WTC11 (cell line): ENCODE results near the gene TEX19. TPM values are rescaled to one million over a fixed set of nuclear protein-coding genes. Genes with fewer than 3 reads are reported as not detected.

Source experiments
- ATAC-seq: fragments of 200-7000 bp; cut with Tn5 transposase; 2 replicates; pipeline ENCODE4 v1.10.0; 2021; ENCODE audit warnings: mild to moderate bottlenecking, moderate library complexity
- CTCF ChIA-PET: fragments of 300-600 bp; sonication (Branson Sonifier 250); formaldehyde crosslinking; loops from one replicate; lab custom pipeline; 2021; ENCODE audit warnings: antibody characterized with exemption; lab: Charles Lee
- POLR2A ChIA-PET: fragments of 350-600 bp; sonication (Branson Sonifier 250); formaldehyde crosslinking; loops from one replicate; lab custom pipeline; 2021; ENCODE audit warnings: antibody characterized with exemption; lab: Charles Lee
- DNase-seq: peaks from one replicate; pipeline ENCODE4 v3.0.0; 2021; ENCODE audit warnings: low spot score
- H3K27ac Mint-ChIP-seq: 2 replicates; pipeline ENCODE4 v1.8.0; 2021; ENCODE audit warnings: mixed read lengths
- H3K27me3 Mint-ChIP-seq: 2 replicates; pipeline ENCODE4 v1.8.0; 2021; ENCODE audit warnings: low read depth, mild to moderate bottlenecking, moderate library complexity, mixed read lengths
- H3K36me3 Mint-ChIP-seq: 2 replicates; pipeline ENCODE4 v1.8.0; 2021; ENCODE audit warnings: mixed read lengths
- H3K4me1 Mint-ChIP-seq: 2 replicates; pipeline ENCODE4 v1.8.0; 2022; ENCODE audit warnings: mixed read lengths
- H3K4me3 Mint-ChIP-seq: 2 replicates; pipeline ENCODE4 v1.8.0; 2021; ENCODE audit warnings: mild to moderate bottlenecking, moderate library complexity, mixed read lengths
- H3K9me3 Mint-ChIP-seq: 2 replicates; pipeline ENCODE4 v1.8.0; 2021; ENCODE audit warnings: mixed read lengths
- CBFB ChIP-seq: sonication (generic); formaldehyde crosslinking; IDR thresholded peaks from 2 replicates; pipeline ENCODE4 v1.8.1; 2022; ENCODE audit warnings: mild to moderate bottlenecking, low read depth, missing genetic modification reagents
- EMX1 ChIP-seq: fragments of 250-450 bp; sonication (Bioruptor Pico); IDR thresholded peaks from 2 replicates; pipeline ENCODE4 v1.8.0; 2021; ENCODE audit warnings: mild to moderate bottlenecking
- FOXK1 ChIP-seq: sonication (generic); formaldehyde crosslinking; IDR thresholded peaks from 2 replicates; pipeline ENCODE4 v1.8.0; 2022; ENCODE audit warnings: mild to moderate bottlenecking, moderate library complexity, missing genetic modification reagents
- FOXP1 ChIP-seq: sonication (generic); formaldehyde crosslinking; IDR thresholded peaks from 2 replicates; pipeline ENCODE4 v1.8.0; 2022; ENCODE audit warnings: missing genetic modification reagents, mild to moderate bottlenecking, moderate library complexity, borderline replicate concordance
- JAZF1 ChIP-seq: fragments of 250-450 bp; sonication (Bioruptor Pico); IDR thresholded peaks from 2 replicates; pipeline ENCODE4 v1.9.0; 2021; ENCODE audit warnings: moderate library complexity, mild to moderate bottlenecking, inconsistent platforms
- NFATC4 ChIP-seq: fragments of 250-450 bp; sonication (Bioruptor Pico); IDR thresholded peaks from 2 replicates; pipeline ENCODE4 v1.9.0; 2021; ENCODE audit warnings: mild to moderate bottlenecking
- NFYB ChIP-seq: sonication (generic); formaldehyde crosslinking; conservative IDR thresholded peaks from 2 replicates; pipeline ENCODE4 v1.8.0; 2022; ENCODE audit warnings: low read depth, missing genetic modification reagents
- NR1H2 ChIP-seq: sonication (generic); formaldehyde crosslinking; IDR thresholded peaks from 2 replicates; pipeline ENCODE4 v1.9.0; 2021; ENCODE audit warnings: mild to moderate bottlenecking, moderate library complexity, missing genetic modification reagents
- NR3C1 ChIP-seq: sonication (generic); formaldehyde crosslinking; conservative IDR thresholded peaks from 2 replicates; pipeline ENCODE4 v1.8.1; 2023; ENCODE audit warnings: low read depth, mild to moderate bottlenecking, missing genetic modification reagents
- SP1 ChIP-seq: sonication (generic); formaldehyde crosslinking; conservative IDR thresholded peaks from 2 replicates; pipeline ENCODE4 v1.8.1; 2022; ENCODE audit warnings: missing genetic modification reagents
- TCF7 ChIP-seq: sonication (generic); formaldehyde crosslinking; IDR thresholded peaks from 2 replicates; pipeline ENCODE4 v1.8.0; 2022; ENCODE audit warnings: mild to moderate bottlenecking, low read depth, missing genetic modification reagents, moderate library complexity
- TEAD1 ChIP-seq: sonication (generic); formaldehyde crosslinking; IDR thresholded peaks from 2 replicates; pipeline ENCODE4 v1.8.0; 2022; ENCODE audit warnings: mild to moderate bottlenecking, missing genetic modification reagents
- total RNA-seq: library from RNA; stranded (reverse); gene quantifications from 3 replicates; pipeline ENCODE4 v1.2.3, GENCODE V29; 2021
- TF ChIP-seq, protein P1 (sequence below): sonication (generic); formaldehyde crosslinking; IDR thresholded peaks from 2 replicates; pipeline ENCODE4 v1.8.0; 2022; ENCODE audit warnings: mild to moderate bottlenecking, missing genetic modification reagents
- TF ChIP-seq, protein P2 (sequence below): sonication (generic); formaldehyde crosslinking; IDR thresholded peaks from 2 replicates; pipeline ENCODE4 v1.8.1; 2022; ENCODE audit warnings: low read depth, mild to moderate bottlenecking, moderate library complexity, missing genetic modification reagents, borderline replicate concordance
- TF ChIP-seq, protein P3 (sequence below): fragments of 250-450 bp; sonication (Bioruptor Pico); IDR thresholded peaks from 2 replicates; pipeline ENCODE4 v2.1.2; 2022; ENCODE audit warnings: mild to moderate bottlenecking, moderate library complexity
- TF ChIP-seq, protein P4 (sequence below): sonication (generic); formaldehyde crosslinking; IDR thresholded peaks from 2 replicates; pipeline ENCODE4 v1.8.1; 2023; ENCODE audit warnings: mild to moderate bottlenecking, missing genetic modification reagents, moderate library complexity
- TF ChIP-seq, protein P5 (sequence below): sonication (generic); formaldehyde crosslinking; IDR thresholded peaks from 2 replicates; pipeline ENCODE4 v1.8.1; 2023; ENCODE audit warnings: mild to moderate bottlenecking, missing genetic modification reagents, moderate library complexity
- TF ChIP-seq, protein P6 (sequence below): sonication (generic); formaldehyde crosslinking; IDR thresholded peaks from 2 replicates; pipeline ENCODE4 v1.8.0; 2023; ENCODE audit warnings: mild to moderate bottlenecking, missing genetic modification reagents
- TF ChIP-seq, protein P7 (sequence below): fragments of 250-450 bp; sonication (Bioruptor Pico); IDR thresholded peaks from 2 replicates; pipeline ENCODE4 v1.9.0; 2021; ENCODE audit warnings: mild to moderate bottlenecking
- TF ChIP-seq, protein P8 (sequence below): sonication (generic); formaldehyde crosslinking; IDR thresholded peaks from 2 replicates; pipeline ENCODE4 v1.8.0; 2022; ENCODE audit warnings: mild to moderate bottlenecking, missing genetic modification reagents

Gene TEX19
- total RNA-seq, 1 experiment from 2014 or later = 1.4 TPM

DNA sequence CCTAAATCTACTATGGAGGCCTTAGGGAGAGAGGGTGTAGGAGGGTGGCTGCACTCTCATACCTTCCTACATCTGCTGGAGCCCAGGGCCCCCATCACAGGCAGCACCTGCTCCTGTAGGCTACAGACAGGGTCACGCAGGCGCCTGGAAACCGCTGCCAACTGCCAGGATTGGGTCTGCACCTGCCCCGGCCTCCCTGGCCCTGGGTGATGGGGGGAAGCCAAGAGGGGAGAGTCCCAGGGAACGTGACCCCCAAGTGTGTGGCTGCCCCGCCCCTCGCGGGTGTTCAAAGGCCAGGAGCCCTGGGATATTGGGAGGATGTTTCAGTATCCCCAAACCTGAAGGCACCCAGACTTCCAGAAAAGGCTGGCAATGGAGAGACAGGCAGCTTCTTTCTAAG is 5.6 kb upstream of the TEX19 start:
- H3K4me3 Mint-ChIP-seq = no peak overlapping the region
- DNase-seq (peak; percentile 9), ATAC-seq (no peak)
- H3K4me1 Mint-ChIP-seq = peaks cover 4% of the 10 kb centered on the region
- peaks cover 4% of the 10 kb centered on the region; the same call in 1 of the 2 replicates for H3K27me3 Mint-ChIP-seq
- H3K27ac Mint-ChIP-seq = no peak overlapping the region
- TF ChIP-seq, protein P1, sequence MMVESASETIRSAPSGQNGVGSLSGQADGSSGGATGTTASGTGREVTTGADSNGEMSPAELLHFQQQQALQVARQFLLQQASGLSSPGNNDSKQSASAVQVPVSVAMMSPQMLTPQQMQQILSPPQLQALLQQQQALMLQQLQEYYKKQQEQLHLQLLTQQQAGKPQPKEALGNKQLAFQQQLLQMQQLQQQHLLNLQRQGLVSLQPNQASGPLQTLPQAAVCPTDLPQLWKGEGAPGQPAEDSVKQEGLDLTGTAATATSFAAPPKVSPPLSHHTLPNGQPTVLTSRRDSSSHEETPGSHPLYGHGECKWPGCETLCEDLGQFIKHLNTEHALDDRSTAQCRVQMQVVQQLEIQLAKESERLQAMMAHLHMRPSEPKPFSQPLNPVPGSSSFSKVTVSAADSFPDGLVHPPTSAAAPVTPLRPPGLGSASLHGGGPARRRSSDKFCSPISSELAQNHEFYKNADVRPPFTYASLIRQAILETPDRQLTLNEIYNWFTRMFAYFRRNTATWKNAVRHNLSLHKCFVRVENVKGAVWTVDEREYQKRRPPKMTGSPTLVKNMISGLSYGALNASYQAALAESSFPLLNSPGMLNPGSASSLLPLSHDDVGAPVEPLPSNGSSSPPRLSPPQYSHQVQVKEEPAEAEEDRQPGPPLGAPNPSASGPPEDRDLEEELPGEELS = no peak
- TF ChIP-seq, protein P2, sequence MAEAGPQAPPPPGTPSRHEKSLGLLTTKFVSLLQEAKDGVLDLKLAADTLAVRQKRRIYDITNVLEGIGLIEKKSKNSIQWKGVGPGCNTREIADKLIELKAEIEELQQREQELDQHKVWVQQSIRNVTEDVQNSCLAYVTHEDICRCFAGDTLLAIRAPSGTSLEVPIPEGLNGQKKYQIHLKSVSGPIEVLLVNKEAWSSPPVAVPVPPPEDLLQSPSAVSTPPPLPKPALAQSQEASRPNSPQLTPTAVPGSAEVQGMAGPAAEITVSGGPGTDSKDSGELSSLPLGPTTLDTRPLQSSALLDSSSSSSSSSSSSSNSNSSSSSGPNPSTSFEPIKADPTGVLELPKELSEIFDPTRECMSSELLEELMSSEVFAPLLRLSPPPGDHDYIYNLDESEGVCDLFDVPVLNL (CRISPR knock-in tag) = no peak
- TF ChIP-seq, protein P3, sequence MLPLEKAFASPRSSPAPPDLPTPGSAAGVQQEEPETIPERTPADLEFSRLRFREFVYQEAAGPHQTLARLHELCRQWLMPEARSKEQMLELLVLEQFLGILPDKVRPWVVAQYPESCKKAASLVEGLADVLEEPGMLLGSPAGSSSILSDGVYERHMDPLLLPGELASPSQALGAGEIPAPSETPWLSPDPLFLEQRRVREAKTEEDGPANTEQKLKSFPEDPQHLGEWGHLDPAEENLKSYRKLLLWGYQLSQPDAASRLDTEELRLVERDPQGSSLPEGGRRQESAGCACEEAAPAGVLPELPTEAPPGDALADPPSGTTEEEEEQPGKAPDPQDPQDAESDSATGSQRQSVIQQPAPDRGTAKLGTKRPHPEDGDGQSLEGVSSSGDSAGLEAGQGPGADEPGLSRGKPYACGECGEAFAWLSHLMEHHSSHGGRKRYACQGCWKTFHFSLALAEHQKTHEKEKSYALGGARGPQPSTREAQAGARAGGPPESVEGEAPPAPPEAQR (CRISPR knock-in tag) = no peak
- TF ChIP-seq NFYB = no peak
- TF ChIP-seq TEAD1 = no peak
- TF ChIP-seq, protein P4, sequence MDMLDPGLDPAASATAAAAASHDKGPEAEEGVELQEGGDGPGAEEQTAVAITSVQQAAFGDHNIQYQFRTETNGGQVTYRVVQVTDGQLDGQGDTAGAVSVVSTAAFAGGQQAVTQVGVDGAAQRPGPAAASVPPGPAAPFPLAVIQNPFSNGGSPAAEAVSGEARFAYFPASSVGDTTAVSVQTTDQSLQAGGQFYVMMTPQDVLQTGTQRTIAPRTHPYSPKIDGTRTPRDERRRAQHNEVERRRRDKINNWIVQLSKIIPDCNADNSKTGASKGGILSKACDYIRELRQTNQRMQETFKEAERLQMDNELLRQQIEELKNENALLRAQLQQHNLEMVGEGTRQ (CRISPR knock-in tag) = no peak
- TF ChIP-seq, protein P5, sequence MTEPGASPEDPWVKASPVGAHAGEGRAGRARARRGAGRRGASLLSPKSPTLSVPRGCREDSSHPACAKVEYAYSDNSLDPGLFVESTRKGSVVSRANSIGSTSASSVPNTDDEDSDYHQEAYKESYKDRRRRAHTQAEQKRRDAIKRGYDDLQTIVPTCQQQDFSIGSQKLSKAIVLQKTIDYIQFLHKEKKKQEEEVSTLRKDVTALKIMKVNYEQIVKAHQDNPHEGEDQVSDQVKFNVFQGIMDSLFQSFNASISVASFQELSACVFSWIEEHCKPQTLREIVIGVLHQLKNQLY (CRISPR knock-in tag) = no peak
- no peak for TF ChIP-seq FOXK1 (CRISPR knock-in tag)
- TF ChIP-seq, protein P6, sequence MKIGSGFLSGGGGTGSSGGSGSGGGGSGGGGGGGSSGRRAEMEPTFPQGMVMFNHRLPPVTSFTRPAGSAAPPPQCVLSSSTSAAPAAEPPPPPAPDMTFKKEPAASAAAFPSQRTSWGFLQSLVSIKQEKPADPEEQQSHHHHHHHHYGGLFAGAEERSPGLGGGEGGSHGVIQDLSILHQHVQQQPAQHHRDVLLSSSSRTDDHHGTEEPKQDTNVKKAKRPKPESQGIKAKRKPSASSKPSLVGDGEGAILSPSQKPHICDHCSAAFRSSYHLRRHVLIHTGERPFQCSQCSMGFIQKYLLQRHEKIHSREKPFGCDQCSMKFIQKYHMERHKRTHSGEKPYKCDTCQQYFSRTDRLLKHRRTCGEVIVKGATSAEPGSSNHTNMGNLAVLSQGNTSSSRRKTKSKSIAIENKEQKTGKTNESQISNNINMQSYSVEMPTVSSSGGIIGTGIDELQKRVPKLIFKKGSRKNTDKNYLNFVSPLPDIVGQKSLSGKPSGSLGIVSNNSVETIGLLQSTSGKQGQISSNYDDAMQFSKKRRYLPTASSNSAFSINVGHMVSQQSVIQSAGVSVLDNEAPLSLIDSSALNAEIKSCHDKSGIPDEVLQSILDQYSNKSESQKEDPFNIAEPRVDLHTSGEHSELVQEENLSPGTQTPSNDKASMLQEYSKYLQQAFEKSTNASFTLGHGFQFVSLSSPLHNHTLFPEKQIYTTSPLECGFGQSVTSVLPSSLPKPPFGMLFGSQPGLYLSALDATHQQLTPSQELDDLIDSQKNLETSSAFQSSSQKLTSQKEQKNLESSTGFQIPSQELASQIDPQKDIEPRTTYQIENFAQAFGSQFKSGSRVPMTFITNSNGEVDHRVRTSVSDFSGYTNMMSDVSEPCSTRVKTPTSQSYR (CRISPR knock-in tag) = no peak
- no peak for TF ChIP-seq EMX1 (CRISPR knock-in tag)
- TF ChIP-seq, protein P7, sequence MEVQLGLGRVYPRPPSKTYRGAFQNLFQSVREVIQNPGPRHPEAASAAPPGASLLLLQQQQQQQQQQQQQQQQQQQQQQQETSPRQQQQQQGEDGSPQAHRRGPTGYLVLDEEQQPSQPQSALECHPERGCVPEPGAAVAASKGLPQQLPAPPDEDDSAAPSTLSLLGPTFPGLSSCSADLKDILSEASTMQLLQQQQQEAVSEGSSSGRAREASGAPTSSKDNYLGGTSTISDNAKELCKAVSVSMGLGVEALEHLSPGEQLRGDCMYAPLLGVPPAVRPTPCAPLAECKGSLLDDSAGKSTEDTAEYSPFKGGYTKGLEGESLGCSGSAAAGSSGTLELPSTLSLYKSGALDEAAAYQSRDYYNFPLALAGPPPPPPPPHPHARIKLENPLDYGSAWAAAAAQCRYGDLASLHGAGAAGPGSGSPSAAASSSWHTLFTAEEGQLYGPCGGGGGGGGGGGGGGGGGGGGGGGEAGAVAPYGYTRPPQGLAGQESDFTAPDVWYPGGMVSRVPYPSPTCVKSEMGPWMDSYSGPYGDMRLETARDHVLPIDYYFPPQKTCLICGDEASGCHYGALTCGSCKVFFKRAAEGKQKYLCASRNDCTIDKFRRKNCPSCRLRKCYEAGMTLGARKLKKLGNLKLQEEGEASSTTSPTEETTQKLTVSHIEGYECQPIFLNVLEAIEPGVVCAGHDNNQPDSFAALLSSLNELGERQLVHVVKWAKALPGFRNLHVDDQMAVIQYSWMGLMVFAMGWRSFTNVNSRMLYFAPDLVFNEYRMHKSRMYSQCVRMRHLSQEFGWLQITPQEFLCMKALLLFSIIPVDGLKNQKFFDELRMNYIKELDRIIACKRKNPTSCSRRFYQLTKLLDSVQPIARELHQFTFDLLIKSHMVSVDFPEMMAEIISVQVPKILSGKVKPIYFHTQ (CRISPR knock-in tag) = no peak
- no peak for TF ChIP-seq SP1 (CRISPR knock-in tag)
- TF ChIP-seq FOXP1 = no peak
- no peak for TF ChIP-seq NR3C1
- TF ChIP-seq JAZF1 (CRISPR knock-in tag) = no peak
- TF ChIP-seq CBFB (CRISPR knock-in tag) = no peak
- TF ChIP-seq TCF7 (CRISPR knock-in tag) = no peak
- TF ChIP-seq NFATC4 (CRISPR knock-in tag) = no peak
- TF ChIP-seq, protein P8, sequence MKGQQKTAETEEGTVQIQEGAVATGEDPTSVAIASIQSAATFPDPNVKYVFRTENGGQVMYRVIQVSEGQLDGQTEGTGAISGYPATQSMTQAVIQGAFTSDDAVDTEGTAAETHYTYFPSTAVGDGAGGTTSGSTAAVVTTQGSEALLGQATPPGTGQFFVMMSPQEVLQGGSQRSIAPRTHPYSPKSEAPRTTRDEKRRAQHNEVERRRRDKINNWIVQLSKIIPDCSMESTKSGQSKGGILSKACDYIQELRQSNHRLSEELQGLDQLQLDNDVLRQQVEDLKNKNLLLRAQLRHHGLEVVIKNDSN (CRISPR knock-in tag) = no peak
- TF ChIP-seq NR1H2 (CRISPR knock-in tag) = no peak
- ChIA-PET POLR2A (no interaction called here), CTCF (interaction anchor here (0.7 kb wide), 2 partner anchors 51 to 544 kb away, joined by 3 read pairs; no protein-coding TSS in a partner anchor)
- H3K36me3 Mint-ChIP-seq = no peaks in the 10 kb centered on the region
- no peaks in the 10 kb centered on the region for H3K9me3 Mint-ChIP-seq
